Heart left ventricle (tissue), 16 donors: ENCODE results near the gene INTS2. TPM values are rescaled to one million over a fixed set of nuclear protein-coding genes. Genes with fewer than 3 reads are reported as not detected.

Experiments used
- ATAC-seq, 4 donors: fragments of 200-7000 bp; cut with Tn5 transposase; one replicate each; pipeline ENCODE4 v1.9.1; 2020 to 2022; ENCODE audit warnings: moderate library complexity in 4 of 4, mild to moderate bottlenecking in 3 of 4, moderate number of reproducible peaks in 1 of 4
- DNase-seq, 5 donors: peaks; one replicate each; pipeline ENCODE4 v3.0.0-alpha.2; 2020
- H3K27ac ChIP-seq, 12 donors: fragments of 200-600 bp; sonication (generic) in 4 of 12; one replicate each; pipeline versions ENCODE4 v1.5.0 to v1.8.0; 2016 to 2022; ENCODE audit warnings: mild to moderate bottlenecking in 2 of 12
- H3K27me3 ChIP-seq, 9 donors: fragments of 200-600 bp; sonication (generic) in 2 of 9; one replicate each; pipeline versions ENCODE4 v1.5.1 to v1.8.0; 2016 to 2022; ENCODE audit warnings: mild to moderate bottlenecking in 3 of 9
- H3K36me3 ChIP-seq, 9 donors: fragments of 200-600 bp; sonication (generic) in 2 of 9; one replicate each; pipeline versions ENCODE4 v1.5.0 to v1.8.0; 2018 to 2022; ENCODE audit warnings: mild to moderate bottlenecking in 2 of 9
- H3K4me1 ChIP-seq, 12 donors: fragments of 200-600 bp; sonication (generic) in 4 of 12; one replicate each; pipeline versions ENCODE4 v1.5.0 to v1.8.0; 2016 to 2022; ENCODE audit warnings: mild to moderate bottlenecking in 3 of 12
- H3K4me3 ChIP-seq, 12 donors: fragments of 200-600 bp; sonication (generic) in 4 of 12; one replicate each; pipeline versions ENCODE4 v1.5.0 to v1.8.0; 2017 to 2022; ENCODE audit warnings: mild to moderate bottlenecking in 9 of 12, moderate library complexity in 4 of 12
- H3K9me3 ChIP-seq, 12 donors: fragments of 200-600 bp; sonication (generic) in 4 of 12; one replicate each; pipeline versions ENCODE4 v1.5.0 to v1.8.0; 2016 to 2022; ENCODE audit warnings: mild to moderate bottlenecking in 1 of 12
- POLR2A ChIP-seq, 2 donors: fragments of 450-650 bp; IDR thresholded peaks; one replicate each; pipeline ENCODE4 v1.6.1; 2017; ENCODE audit warnings: antibody characterized with exemption in 2 of 2, mild to moderate bottlenecking in 2 of 2, moderate library complexity in 2 of 2
- WGBS, 4 donors: extraction: QIAGEN DNeasy Blood & Tissue Kit in 2 of 4; methylation state at CpG; one replicate each; pipeline versions ENCODE4 v1.1.5 to v1.1.7; 2013 to 2018; 5-methylcytosine and 5-hydroxymethylcytosine counted together
- intact Hi-C, 10 donors: fragments of 100-400 bp; cut with DNase I; formaldehyde crosslinking; loops; one replicate each; pipeline versions ENCODE4 v1.11.1 to v1.14.2; 2022
- polyA plus RNA-seq, 2 donors: library from polyadenylated mRNA; stranded (reverse); fragments of 200-250 nt; gene quantifications; one replicate each; pipeline ENCODE4 v1.2.3, GENCODE V29; 2013
- total RNA-seq, 9 donors: library from RNA; depleted of rRNA in 2 of 9; stranded (reverse); fragments of >200 nt in 2 of 9; fragmentation: NEBNext Ultra II Directional in 3 of 9; extraction: Animal tissue kit (Norgen Biotek cat#: 25700) in 3 of 9; gene quantifications; one replicate each; pipeline versions ENCODE4 v1.1.0 to v1.2.4, GENCODE V29; 2016 to 2023
- TF ChIP-seq, protein P1 (sequence below), 12 donors: fragments of 200-600 bp; sonication (generic) in 4 of 12; IDR thresholded peaks; one replicate each; pipeline versions ENCODE4 v1.5.0 to v1.8.0; 2018 to 2022; ENCODE audit warnings: antibody characterized with exemption in 12 of 12, mild to moderate bottlenecking in 5 of 12
- donor health status: ischemic (EF 13 %, LVEDD 7.1; RV severe dilation, severe dysfunction).
- donor health status: healthy with polysubstance abuse.
- donor health status: DM: no; HTN: yes; CAD: no.
- donor health status: DM: no; HTN: no; CAD: no.
- donor health status: ischemic (EF 25% LVEDD 6.9; RV normal size, moderate dysfunction).
- donor health status: ischemic (EF 25% LVEDD 5.7; RV mildly dilated, moderate dysfunction).
- donor health status: healthy.
- donor health status: DM: yes; HTN: yes; CAD: no.
- donor health status: ischemic (EF 35%, LVEDD 5.7; RV mildly dilated, moderate dysfunction).
- donor health status: nonischemic (EF 11% LVEDD 7.7; RV severe dilation, severe dysfunction).
- donor health status: DM: yes; HTN: yes; CAD: no.
- donor health status: PGD.
- donor health status: ischemic (EF 29% LVEDD 5.4; RV normal size, mild dysfunction).
- donor health status: nonischemic (EF 23%, LVEDD 6.1; RV moderate dilation, normal function).

Gene INTS2
- total and polyA plus RNA-seq, 11 donors: 3.0 to 16.6 (median 9.5) TPM

DNA sequence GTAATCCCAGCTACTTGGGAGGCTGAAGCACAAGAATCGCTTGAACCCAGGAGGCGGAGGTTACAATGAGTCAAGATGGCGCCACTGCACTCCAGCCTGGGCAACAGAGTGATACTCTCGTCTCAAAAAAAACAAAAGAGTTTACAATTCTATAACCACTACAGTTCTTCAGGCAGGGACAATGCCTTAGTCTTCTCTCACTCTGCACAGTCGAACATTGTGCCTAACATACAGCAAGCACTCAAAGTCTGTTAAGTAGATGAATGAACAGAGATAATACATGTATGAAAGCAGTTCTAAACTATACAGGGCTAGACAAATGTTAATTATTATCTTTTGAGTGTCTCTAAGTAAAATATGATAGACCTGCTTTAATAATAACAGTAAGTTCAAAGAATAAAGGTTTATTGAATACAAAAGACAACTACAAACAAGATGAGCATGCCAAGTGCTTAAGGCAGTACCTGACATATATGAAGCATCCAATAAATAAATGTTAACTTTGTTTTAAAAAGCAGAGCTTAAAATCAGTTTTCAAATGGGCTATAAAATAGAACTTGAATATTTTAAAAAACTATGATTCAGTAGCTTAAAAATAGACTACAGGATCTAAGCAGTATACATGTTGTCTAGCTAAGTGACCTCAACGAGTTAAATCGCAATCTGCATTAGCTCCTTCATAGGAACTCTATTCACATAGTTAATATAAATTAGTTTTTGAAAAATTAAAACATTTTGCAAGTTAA, 19.3 kb downstream of the INTS2 start:
- WGBS, 4 donors: 89 to 97% (median 93%) methylated on average over 7 of the region's 7 CpGs
- H3K36me3 ChIP-seq: peaks cover 2 to 99% (median 86%) of the 10 kb centered on the region in 9 donors
- ATAC-seq (no peak), DNase-seq (no peak)
- no peak for TF ChIP-seq POLR2A (IDR thresholded peaks at IDR 0.05)
- TF ChIP-seq, protein P1, sequence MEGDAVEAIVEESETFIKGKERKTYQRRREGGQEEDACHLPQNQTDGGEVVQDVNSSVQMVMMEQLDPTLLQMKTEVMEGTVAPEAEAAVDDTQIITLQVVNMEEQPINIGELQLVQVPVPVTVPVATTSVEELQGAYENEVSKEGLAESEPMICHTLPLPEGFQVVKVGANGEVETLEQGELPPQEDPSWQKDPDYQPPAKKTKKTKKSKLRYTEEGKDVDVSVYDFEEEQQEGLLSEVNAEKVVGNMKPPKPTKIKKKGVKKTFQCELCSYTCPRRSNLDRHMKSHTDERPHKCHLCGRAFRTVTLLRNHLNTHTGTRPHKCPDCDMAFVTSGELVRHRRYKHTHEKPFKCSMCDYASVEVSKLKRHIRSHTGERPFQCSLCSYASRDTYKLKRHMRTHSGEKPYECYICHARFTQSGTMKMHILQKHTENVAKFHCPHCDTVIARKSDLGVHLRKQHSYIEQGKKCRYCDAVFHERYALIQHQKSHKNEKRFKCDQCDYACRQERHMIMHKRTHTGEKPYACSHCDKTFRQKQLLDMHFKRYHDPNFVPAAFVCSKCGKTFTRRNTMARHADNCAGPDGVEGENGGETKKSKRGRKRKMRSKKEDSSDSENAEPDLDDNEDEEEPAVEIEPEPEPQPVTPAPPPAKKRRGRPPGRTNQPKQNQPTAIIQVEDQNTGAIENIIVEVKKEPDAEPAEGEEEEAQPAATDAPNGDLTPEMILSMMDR (IDR thresholded peaks at IDR 0.05): no peak
- H3K27ac ChIP-seq: no peak overlapping the region
- no peaks in the 10 kb centered on the region for H3K27me3 ChIP-seq
- no peak overlapping the region for H3K4me3 ChIP-seq
- H3K4me1 ChIP-seq: no peaks in the 10 kb centered on the region
- intact Hi-C loops: no loop called here
- no peaks in the 10 kb centered on the region for H3K9me3 ChIP-seq

DNA sequence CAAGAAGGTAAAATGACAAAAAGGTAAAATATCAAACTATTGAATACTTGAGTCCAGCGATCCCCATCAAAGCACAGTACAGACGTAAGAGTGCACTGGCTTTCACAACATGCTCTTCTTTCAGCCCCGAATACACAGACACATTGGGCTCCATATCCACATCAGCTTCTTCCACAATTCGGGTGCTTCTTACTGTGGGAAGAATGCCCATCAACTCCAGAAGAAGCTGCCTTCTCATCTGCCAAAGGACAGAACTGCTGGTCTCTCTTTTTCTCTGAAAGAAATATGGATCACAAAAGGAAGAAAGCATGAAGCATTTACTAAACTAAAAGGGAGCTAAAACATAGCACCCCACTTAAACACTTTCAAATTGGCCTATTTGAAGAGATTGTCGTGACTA, 20.4 kb downstream of the INTS2 start:
- no peak for ATAC-seq
- intact Hi-C loops: no loop called here
- no peak for TF ChIP-seq POLR2A (IDR thresholded peaks at IDR 0.05)
- TF ChIP-seq, protein P1 (IDR thresholded peaks at IDR 0.05): no peak

DNA sequence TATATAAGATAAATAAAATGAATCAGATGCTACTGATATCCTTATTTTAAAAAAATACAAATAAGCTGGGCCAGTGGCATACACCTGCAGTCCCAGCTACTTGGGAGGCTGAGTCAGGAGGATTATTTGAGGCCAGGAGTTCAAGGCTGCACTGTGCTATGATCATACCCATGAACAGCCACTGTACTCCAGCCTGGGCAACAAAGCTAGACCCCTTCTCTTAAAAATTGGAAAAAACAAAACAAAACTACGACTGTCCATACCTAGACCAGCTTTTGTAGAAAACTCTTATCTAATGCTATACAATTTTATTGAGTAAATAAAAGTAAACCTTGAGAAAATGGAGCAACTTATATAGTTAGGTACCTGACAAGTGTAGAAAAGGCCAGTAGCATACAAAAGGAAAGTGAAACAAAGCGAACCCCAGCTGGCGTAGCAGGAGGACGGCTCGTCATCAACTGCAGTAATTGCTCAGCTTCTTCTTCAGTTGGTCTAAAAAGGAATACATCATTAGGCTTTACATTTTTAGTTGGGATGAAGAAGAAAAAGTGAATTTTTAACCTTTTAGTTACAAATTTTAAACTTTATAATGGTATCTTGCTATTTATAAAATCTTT, 23.6 kb downstream of the INTS2 start:
- Histone ChIP-seq H3K4me1 (no peaks in the 10 kb centered on the region), H3K27me3 (no peaks in the 10 kb centered on the region), H3K36me3 (peaks cover 0 to 100% (median 85%) of the 10 kb centered on the region in 9 donors), H3K9me3 (no peaks in the 10 kb centered on the region), H3K27ac (no peak overlapping the region), H3K4me3 (no peak overlapping the region)
- 91 to 95% (median 95%) methylated on average over 5 of the region's 5 CpGs for WGBS, 4 donors
- ATAC-seq: no peak
- no peak for TF ChIP-seq POLR2A (IDR thresholded peaks at IDR 0.05)
- TF ChIP-seq, protein P1 (IDR thresholded peaks at IDR 0.05): no peak
- DNase-seq: no peak
- intact Hi-C loops: loop anchor here in 1 of 10 donors (2.0 kb wide), 1 partner anchor 45 kb away; no protein-coding TSS in a partner anchor

More for the DNA sequence above, 20.4 kb downstream of the INTS2 start:
- no peaks in the 10 kb centered on the region for H3K27me3 ChIP-seq
- H3K4me1 ChIP-seq: no peaks in the 10 kb centered on the region
- no peak for DNase-seq
- 94 to 96% (median 95%) methylated on average over 5 of the region's 5 CpGs for WGBS, 4 donors
- no peak overlapping the region for H3K4me3 ChIP-seq
- no peak overlapping the region for H3K27ac ChIP-seq
- H3K9me3 ChIP-seq: no peaks in the 10 kb centered on the region
- H3K36me3 ChIP-seq: peaks cover 2 to 100% (median 92%) of the 10 kb centered on the region in 9 donors

DNA sequence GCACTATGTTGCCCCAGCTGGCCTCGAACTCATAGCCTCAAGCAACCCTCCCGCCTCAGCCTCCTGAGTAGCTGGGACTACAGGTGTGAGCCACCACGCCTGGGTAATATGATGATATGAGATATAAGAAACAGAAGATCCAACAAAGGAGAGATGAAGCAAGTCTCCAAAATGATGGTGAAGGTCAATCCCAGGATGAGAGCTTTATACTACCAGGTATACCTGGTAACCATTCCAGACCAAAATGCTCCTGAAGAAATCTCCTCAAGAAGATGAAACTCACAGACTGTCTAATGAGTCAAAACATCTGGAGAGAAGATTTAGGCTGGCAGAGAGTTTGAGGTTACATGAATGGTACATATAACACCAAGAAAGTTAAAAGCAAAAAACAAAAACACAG, 24.5 kb downstream of the INTS2 start:
- Histone ChIP-seq H3K4me1 (no peaks in the 10 kb centered on the region), H3K4me3 (no peak overlapping the region), H3K27me3 (no peaks in the 10 kb centered on the region), H3K27ac (no peak overlapping the region), H3K9me3 (no peaks in the 10 kb centered on the region), H3K36me3 (peaks cover 0 to 99% (median 85%) of the 10 kb centered on the region in 9 donors)
- intact Hi-C loops: no loop called here
- TF ChIP-seq, protein P1 (IDR thresholded peaks at IDR 0.05): no peak
- TF ChIP-seq POLR2A (IDR thresholded peaks at IDR 0.05): no peak
- 94 to 99% (median 98%) methylated on average over 3 of the region's 3 CpGs for WGBS, 4 donors
- ATAC-seq: no peak
- DNase-seq: no peak
